Measurements from ENCODE around the gene CDK11B.

DNA sequence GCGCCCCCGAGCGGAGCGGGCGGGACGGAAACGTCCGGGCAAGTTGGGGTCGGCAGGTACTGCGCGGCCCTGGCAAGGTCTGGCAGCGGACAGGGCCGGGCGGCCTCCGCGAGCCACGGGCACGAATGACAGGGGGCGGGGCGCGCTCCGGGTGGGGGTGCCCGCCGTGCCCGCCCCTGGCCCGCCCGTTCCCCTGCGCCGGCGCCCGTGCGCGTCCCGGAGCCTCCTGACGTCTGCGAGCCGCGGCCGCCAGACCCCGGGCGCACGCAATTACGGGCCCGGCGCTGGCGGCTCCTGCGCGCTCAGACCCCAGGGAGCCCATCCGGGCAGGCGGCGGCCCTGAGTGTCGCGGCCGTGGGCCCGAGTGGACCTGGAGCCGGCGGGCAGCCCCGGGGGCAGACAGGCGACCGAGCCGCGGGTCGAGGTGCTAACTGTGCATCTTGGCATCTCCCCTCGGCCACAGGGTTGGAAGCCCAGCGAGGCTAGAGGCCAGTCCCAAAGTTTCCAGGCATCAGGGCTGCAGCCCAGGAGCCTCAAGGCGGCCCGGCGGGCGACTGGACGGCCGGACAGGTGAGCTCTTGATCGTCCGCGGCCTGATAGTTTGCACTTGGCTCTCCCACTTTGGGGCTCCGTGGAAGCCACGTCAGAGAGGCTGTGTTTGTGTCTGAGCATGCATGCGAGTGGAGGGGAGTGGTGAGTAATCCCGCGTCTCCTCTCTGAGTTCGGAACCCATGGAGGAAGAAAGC lies 42.6 kb downstream of the CDK11B start:
- TF ChIP-seq EZH2phosphoT487 (IDR thresholded peaks at IDR 0.05; ENCODE audit: insufficient read depth, low read depth) (no peak), EZH2 (IDR thresholded peaks at IDR 0.05; ENCODE audit: insufficient read depth, poor library complexity, severe bottlenecking) (no peak)
